Activated naive CD8-positive, alpha-beta T cell treated with anti-CD3 and anti-CD28 coated beads, Interleukin-2, amount 50 U/mL, for 24 hours (primary cell): ENCODE measurements around the gene ARMH4.

Experiments
- ATAC-seq: fragments of 150-1000 bp; cut with Tn5 transposase; one replicate; pipeline ENCODE4 v1.10.0; 2021
- DNase-seq: peaks from one replicate; pipeline ENCODE4 v3.0.0; 2021
- H3K27ac Mint-ChIP-seq: one replicate; pipeline ENCODE4 v1.8.0; 2021; ENCODE audit warnings: mild to moderate bottlenecking, mixed read lengths
- H3K27me3 Mint-ChIP-seq: one replicate; pipeline ENCODE4 v1.8.0; 2021; ENCODE audit warnings: mixed read lengths
- H3K36me3 Mint-ChIP-seq: one replicate; pipeline ENCODE4 v1.8.0; 2021; ENCODE audit warnings: low read depth, mixed read lengths
- H3K4me1 Mint-ChIP-seq: one replicate; pipeline ENCODE4 v1.8.0; 2021; ENCODE audit warnings: mixed read lengths
- H3K4me3 Mint-ChIP-seq: one replicate; pipeline ENCODE4 v1.8.0; 2021; ENCODE audit warnings: mild to moderate bottlenecking, moderate library complexity, mixed read lengths
- H3K9me3 Mint-ChIP-seq: one replicate; pipeline ENCODE4 v1.8.0; 2021; ENCODE audit warnings: mixed read lengths

ARMH4 gene

DNA sequence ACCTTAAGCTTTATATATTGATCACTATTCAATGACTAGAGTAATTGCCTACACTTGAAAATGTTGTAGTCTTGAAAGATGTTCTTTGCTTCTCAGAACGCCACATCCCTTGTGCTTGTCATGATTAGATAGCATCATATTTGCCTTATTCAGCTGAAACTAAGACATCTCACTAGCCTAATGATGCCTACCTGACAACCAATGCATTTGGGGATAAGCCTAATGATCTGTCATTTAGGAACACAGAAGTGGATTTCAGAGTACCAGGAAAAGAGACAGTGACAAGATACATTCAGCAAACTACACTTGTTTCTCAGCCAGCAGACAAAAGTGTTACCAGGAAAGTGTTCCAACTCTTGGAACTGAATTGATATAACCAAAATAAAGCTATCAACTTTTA is 83.7 kb downstream of the ARMH4 start:
- no peak overlapping the region for H3K4me3 Mint-ChIP-seq
- peaks cover 8% of the 10 kb centered on the region for H3K27me3 Mint-ChIP-seq
- H3K9me3 Mint-ChIP-seq = no peaks in the 10 kb centered on the region
- H3K4me1 Mint-ChIP-seq = no peaks in the 10 kb centered on the region
- no peak overlapping the region for H3K27ac Mint-ChIP-seq
- DNase-seq (no peak), ATAC-seq (no peak)
- H3K36me3 Mint-ChIP-seq = no peaks in the 10 kb centered on the region

DNA sequence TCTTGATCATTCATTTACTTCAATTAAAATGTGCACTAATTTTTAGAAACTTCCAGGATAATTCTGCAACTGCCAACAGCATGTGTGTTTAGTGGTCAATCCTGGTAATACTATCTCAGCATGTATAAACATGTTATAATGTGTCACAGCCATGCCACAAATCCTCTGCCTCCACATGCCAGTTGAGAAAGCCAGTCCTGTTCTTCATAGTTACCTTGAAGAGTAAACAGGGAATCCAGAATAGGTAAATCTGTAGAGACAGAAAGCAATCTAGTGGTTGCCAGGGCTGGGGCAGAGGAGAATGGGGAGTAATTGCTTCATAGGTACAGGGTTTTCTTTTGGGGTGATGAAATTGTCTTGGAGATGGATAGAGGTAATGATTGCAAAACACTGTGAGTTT is 85.9 kb downstream of the ARMH4 start:
- no peak for DNase-seq
- H3K4me3 Mint-ChIP-seq = no peak overlapping the region
- peaks cover 7% of the 10 kb centered on the region for H3K27me3 Mint-ChIP-seq
- no peak overlapping the region for H3K27ac Mint-ChIP-seq
- H3K36me3 Mint-ChIP-seq = no peaks in the 10 kb centered on the region
- H3K9me3 Mint-ChIP-seq = no peaks in the 10 kb centered on the region
- no peaks in the 10 kb centered on the region for H3K4me1 Mint-ChIP-seq
- no peak for ATAC-seq

DNA sequence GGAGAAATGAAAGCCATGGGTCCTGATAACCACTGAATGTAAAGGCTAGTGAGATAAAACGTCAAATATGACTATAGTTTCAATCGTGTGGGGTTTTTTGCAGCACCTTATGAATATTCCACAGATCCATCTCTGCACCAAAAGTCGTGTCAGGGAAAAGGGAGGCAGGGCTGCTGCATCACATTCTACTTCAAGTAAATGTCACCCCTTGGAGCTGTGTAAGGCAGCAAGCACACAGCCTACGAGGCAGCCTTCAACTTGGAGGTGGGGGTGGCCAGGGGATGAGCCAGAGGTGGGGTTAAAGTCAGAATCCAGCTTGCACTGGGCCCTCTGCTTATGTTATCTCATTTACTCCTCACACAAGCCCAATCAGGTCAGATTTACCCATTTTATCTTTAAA is 90.4 kb downstream of the ARMH4 start:
- no peak overlapping the region for H3K27ac Mint-ChIP-seq
- no peak overlapping the region for H3K4me3 Mint-ChIP-seq
- no peaks in the 10 kb centered on the region for H3K4me1 Mint-ChIP-seq
- H3K9me3 Mint-ChIP-seq = no peaks in the 10 kb centered on the region
- H3K36me3 Mint-ChIP-seq = no peaks in the 10 kb centered on the region
- ATAC-seq (no peak), DNase-seq (no peak)
- peaks cover 9% of the 10 kb centered on the region for H3K27me3 Mint-ChIP-seq

DNA sequence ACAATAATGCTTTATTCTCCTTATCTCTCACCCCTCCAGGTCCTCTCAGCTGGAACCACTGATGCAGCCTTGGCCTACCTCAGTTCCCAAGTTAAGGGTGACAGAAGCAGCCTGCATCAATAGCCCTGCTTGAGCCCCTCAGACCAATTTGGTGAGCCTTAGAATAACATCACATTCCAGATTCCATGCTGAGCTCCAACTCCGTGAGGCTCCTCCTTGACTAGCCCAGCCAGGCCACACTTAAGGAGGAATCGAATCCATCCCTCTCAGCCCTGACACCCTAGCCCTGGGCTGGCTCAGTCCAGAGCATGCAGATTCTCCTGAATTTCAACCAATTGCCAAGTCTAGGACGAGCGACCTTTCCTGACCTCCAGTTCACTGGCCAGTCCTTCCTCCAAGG is 91.1 kb downstream of the ARMH4 start:
- DNase-seq (no peak), ATAC-seq (no peak)
- Mint-ChIP-seq H3K4me3 (no peak overlapping the region), H3K9me3 (no peaks in the 10 kb centered on the region), H3K27me3 (peaks cover 9% of the 10 kb centered on the region), H3K27ac (no peak overlapping the region), H3K4me1 (no peaks in the 10 kb centered on the region), H3K36me3 (no peaks in the 10 kb centered on the region)

DNA sequence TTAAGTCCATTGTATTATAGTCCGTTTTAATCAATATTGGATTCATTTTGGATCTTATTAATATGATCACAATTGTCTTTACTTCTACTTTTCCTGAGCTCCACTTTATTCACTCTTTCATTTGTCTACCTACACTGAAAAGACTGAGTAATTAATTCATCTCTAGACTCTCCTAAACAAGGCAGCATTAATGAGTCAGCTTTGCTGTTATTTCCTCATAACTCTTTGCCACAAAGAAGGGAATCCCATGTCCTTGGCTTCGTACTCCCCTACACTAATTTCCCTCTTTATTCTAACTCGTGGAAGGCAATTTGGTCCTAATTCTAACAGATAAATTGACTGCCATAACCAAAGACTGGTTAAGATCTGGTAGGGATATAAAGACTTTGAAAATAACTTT is 91.9 kb downstream of the ARMH4 start:
- Mint-ChIP-seq H3K27me3 (peaks cover 9% of the 10 kb centered on the region), H3K4me1 (no peaks in the 10 kb centered on the region), H3K27ac (no peak overlapping the region), H3K4me3 (no peak overlapping the region), H3K36me3 (no peaks in the 10 kb centered on the region), H3K9me3 (no peaks in the 10 kb centered on the region)
- ATAC-seq = no peak
- DNase-seq = no peak

DNA sequence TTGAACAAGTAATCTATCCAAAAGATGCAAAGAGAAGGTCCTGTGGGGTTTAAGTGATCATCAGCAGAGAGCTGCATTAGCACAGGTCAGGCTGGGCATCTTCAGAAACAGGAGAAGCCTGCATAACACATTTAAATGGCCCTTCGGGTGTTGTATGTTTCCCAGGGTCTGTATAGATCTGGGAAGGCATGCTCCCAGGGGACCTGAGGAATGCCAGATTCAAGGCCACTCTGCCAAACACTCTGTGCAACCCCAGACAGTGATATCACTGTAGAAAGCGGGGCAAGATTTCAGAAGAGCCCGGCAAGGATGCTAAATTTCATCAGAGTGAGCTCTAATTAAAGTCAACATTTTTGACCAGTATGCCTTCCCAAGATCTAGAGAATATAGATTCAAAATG is 92.9 kb downstream of the ARMH4 start:
- Mint-ChIP-seq H3K4me1 (no peaks in the 10 kb centered on the region), H3K9me3 (no peaks in the 10 kb centered on the region)
- no peak for ATAC-seq

DNA sequence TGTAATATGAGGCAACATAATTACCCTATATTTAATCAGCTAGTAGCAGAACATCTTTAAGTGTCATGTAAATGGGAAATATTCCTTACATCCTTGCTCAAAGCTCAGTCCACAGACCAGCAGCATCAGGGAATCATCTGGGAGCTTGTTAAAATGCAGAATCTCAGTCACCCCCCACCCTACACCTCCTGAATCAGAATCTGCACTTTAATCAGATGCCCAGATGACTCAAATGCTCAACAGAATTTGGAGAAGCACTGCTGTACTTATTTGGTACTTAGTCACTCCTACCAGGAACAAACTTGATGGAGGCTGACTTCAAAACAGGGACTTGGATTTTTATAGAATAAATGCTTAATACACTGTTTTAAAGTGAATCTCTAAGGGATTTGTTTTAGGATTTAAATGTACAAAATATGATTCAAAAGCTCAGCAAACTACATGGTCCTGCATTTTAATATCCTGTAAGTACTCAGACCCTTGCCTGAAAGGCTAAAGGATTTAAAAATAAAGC is 96.5 kb downstream of the ARMH4 start:
- Mint-ChIP-seq H3K4me1 (no peaks in the 10 kb centered on the region), H3K9me3 (no peaks in the 10 kb centered on the region), H3K27ac (no peak overlapping the region), H3K36me3 (no peaks in the 10 kb centered on the region), H3K4me3 (no peak overlapping the region), H3K27me3 (peaks cover 6% of the 10 kb centered on the region)
- ATAC-seq = no peak
- DNase-seq = no peak

More for the DNA sequence above, 92.9 kb downstream of the ARMH4 start:
- Mint-ChIP-seq H3K27me3 (peaks cover 6% of the 10 kb centered on the region), H3K36me3 (no peaks in the 10 kb centered on the region), H3K4me3 (no peak overlapping the region), H3K27ac (no peak overlapping the region)
- DNase-seq = no peak

DNA sequence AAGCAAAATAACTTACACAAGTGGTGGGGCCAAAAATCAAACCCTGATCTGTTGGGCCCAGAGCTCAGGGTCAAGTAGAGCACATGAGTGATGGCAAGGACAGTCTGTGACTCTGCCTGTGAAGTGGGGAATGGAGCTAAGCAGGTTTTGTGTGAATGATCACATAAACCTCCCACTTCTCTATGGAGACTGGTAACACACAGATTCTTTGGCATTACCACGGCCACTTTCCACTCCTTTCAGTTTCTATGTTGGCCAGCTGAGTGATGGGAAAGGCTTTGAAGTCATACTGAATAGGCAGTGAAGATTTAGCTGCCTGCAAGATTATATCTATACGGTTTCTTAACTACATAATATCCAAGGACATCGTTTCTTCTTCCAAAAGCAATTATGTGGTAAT is 97.9 kb downstream of the ARMH4 start:
- H3K4me3 Mint-ChIP-seq = no peak overlapping the region
- no peaks in the 10 kb centered on the region for H3K4me1 Mint-ChIP-seq
- no peaks in the 10 kb centered on the region for H3K36me3 Mint-ChIP-seq
- no peak overlapping the region for H3K27ac Mint-ChIP-seq
- DNase-seq = no peak
- no peak for ATAC-seq
- no peaks in the 10 kb centered on the region for H3K9me3 Mint-ChIP-seq
- H3K27me3 Mint-ChIP-seq = peaks cover 4% of the 10 kb centered on the region

DNA sequence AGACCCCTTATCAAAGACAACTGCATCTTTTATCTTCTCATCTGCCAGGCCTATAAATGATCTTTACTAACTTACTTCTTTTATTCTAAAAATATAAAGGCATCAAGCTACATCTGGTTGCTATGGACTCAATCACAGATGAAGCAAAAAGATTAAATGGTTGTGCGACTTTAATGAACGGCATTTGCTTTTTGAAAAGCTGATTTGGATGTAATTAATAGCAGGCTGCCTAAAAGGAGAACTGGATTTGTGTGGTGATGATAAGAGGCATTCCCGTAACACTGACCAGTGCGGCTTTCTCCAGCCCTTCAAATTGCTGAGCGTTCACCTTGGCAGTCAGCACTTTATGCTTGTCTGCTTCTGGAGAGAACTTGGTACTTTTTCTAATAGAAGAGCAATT is 103.8 kb downstream of the ARMH4 start:
- ATAC-seq = no peak

DNA sequence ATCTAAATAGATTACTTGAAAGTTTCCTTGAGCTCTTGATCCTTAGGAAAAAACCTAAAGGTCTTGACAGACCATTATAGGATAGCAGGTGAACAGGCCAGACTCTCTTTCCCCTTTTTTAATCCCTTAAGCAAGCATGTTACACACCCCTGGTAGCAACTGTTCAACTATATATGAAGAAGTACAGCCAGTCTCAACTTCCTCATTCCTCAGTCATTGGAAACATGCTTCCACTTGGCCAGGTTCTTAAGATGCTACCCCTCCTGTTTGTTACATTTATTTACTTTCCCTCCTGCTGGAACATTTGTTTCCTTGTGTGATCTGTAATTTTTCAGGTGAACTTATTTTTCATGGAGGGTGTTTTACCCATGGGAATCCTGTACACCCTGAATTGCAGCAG is 124.1 kb downstream of the ARMH4 start:
- Mint-ChIP-seq H3K4me3 (no peak overlapping the region), H3K27ac (no peak overlapping the region), H3K36me3 (no peaks in the 10 kb centered on the region), H3K27me3 (peaks cover 8% of the 10 kb centered on the region), H3K9me3 (no peaks in the 10 kb centered on the region), H3K4me1 (no peaks in the 10 kb centered on the region)
- DNase-seq (no peak), ATAC-seq (no peak)

More for the DNA sequence above, 103.8 kb downstream of the ARMH4 start:
- no peaks in the 10 kb centered on the region for H3K4me1 Mint-ChIP-seq
- H3K27ac Mint-ChIP-seq = no peak overlapping the region
- peaks cover 2% of the 10 kb centered on the region for H3K27me3 Mint-ChIP-seq
- no peak overlapping the region for H3K4me3 Mint-ChIP-seq
- peaks cover 5% of the 10 kb centered on the region for H3K9me3 Mint-ChIP-seq
- DNase-seq = no peak
- no peaks in the 10 kb centered on the region for H3K36me3 Mint-ChIP-seq

DNA sequence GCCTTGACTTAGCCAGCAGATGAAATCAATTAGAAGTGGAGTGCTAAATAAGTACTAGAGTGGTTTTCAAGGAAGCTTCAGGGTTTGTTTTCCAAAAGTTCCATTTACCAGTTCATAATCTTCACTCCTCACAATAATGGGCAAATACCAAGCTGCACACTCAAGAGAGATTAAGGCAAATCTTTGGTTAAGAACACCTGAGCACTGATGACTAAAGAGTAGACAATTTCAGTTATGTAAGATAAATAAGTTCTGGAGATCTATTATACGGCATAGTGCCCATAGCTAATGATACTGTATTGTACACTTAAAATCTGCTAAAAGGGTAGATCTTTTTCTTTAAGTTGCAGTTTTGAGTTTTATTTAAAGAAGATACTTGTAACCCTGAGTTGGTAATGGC is 125.0 kb downstream of the ARMH4 start:
- Mint-ChIP-seq H3K9me3 (no peaks in the 10 kb centered on the region), H3K27ac (no peak overlapping the region), H3K27me3 (peaks cover 7% of the 10 kb centered on the region), H3K36me3 (no peaks in the 10 kb centered on the region), H3K4me1 (no peaks in the 10 kb centered on the region), H3K4me3 (no peak overlapping the region)
- ATAC-seq (no peak), DNase-seq (no peak)

DNA sequence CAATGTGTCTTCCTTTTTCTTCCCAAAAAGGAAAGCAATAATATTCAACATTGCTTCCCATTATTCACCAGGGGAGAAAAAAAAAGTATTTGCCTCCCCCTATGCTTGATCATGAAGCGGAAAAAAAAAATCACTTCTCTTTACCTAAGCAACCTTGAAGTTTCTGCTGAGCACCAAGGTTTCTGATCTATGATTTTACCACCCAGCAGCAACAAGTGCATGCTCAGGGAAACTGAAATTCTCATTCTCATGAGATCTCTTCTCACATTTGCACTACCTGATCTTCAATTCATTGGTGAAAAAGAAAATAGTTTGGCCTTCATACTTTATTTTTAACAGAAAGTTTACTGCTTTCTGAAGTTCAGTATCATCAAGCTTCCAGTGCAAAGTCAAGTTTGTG is 125.8 kb downstream of the ARMH4 start:
- DNase-seq = no peak
- H3K4me1 Mint-ChIP-seq = no peaks in the 10 kb centered on the region
- no peaks in the 10 kb centered on the region for H3K9me3 Mint-ChIP-seq
- H3K36me3 Mint-ChIP-seq = no peaks in the 10 kb centered on the region
- H3K27ac Mint-ChIP-seq = no peak overlapping the region
- H3K4me3 Mint-ChIP-seq = no peak overlapping the region
- ATAC-seq = no peak
- H3K27me3 Mint-ChIP-seq = peaks cover 4% of the 10 kb centered on the region

DNA sequence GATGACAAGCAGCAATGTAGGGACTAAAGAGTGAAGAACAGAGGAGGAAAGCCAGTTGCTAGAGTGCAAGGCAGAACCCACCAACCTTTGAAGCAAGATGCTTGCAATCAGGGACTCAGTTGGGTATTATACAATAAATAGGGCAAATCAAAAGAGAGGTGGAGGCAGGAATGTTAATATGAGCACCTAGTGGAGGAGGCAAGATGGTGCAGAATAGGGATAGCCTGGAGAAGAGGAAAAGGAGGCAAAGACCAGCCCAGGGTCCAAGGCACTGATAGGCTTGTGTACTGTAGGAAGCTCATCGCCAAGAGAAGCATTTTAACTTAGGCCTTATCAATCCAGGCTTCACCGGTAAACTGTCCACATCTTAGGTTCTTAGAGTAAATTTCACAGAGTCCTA is 137.2 kb downstream of the ARMH4 start:
- H3K36me3 Mint-ChIP-seq = no peaks in the 10 kb centered on the region
- DNase-seq = no peak
- no peak overlapping the region for H3K4me3 Mint-ChIP-seq
- H3K4me1 Mint-ChIP-seq = no peaks in the 10 kb centered on the region
- peaks cover 2% of the 10 kb centered on the region for H3K27me3 Mint-ChIP-seq
- H3K27ac Mint-ChIP-seq = no peak overlapping the region
- no peak for ATAC-seq
- peaks cover 4% of the 10 kb centered on the region for H3K9me3 Mint-ChIP-seq

DNA sequence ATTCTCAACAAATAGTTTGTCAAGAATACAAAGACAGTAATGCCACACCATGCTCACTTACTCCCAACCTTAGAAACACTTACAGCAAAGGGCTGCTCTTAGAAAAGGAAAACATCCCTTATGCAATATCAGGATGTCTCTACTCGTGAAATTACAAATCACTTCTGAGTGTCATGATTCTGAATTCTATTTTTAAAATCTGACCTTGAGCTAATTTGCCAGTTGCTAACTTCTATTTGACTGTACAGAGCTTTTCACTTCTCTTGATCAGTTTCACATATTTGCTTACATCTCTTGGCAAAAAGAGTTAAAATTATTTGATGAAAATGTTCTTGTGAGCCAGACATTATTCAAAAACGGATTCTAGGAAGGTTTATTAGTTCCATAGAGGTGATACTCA is 149.4 kb downstream of the ARMH4 start:
- Mint-ChIP-seq H3K27ac (no peak overlapping the region), H3K36me3 (peaks cover 1% of the 10 kb centered on the region), H3K4me3 (no peak overlapping the region), H3K4me1 (no peaks in the 10 kb centered on the region), H3K9me3 (no peaks in the 10 kb centered on the region), H3K27me3 (peaks cover 12% of the 10 kb centered on the region)
- no peak for ATAC-seq
- no peak for DNase-seq

DNA sequence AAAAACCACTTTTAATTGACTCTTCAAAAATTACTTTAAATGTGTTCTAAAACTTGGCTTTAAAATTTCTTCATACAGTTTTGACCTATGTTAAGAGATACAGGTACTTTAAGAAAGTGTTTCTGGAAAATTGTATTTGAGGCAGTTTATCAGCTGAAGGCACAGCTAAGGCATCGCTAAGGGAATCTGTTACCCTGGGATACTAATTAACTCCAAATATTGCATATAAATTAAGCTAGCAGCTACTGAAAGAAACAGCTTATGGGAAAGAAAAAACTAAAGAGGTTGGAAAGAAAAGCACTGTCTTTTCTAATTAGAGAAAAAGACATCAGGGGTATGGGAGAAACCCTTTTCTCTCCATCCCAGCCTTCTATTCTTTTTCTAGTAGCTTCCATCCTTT is 152.0 kb downstream of the ARMH4 start:
- no peak for ATAC-seq
- peaks cover 2% of the 10 kb centered on the region for H3K36me3 Mint-ChIP-seq
- H3K27ac Mint-ChIP-seq = no peak overlapping the region
- peaks cover 8% of the 10 kb centered on the region for H3K27me3 Mint-ChIP-seq
- no peaks in the 10 kb centered on the region for H3K9me3 Mint-ChIP-seq
- H3K4me1 Mint-ChIP-seq = no peaks in the 10 kb centered on the region
- no peak overlapping the region for H3K4me3 Mint-ChIP-seq
- DNase-seq = no peak

DNA sequence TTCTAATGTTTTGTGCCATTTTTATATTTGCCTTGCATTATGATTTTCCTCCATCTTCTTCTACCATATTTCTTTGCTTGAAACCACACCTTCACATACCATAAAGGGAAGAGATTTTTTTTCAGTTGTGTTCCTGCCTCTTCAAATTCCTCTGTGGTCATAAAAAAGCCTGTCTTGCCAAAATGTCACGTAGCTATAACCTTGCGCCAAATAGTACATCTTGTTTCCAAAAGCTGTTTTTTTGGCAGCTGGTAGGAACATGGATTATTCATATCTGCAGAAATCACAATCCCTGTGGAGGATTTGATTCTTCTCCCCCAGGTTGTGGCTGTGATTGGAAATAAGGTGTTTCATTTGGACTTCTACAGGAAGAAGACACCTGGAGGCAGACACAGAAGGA is 152.5 kb downstream of the ARMH4 start:
- Mint-ChIP-seq H3K9me3 (no peaks in the 10 kb centered on the region), H3K27me3 (peaks cover 8% of the 10 kb centered on the region), H3K4me3 (no peak overlapping the region), H3K4me1 (no peaks in the 10 kb centered on the region), H3K27ac (no peak overlapping the region), H3K36me3 (peaks cover 2% of the 10 kb centered on the region)
- DNase-seq (no peak), ATAC-seq (no peak)
